Ovary (tissue), 3 donors: Measurements from ENCODE around the gene TGFBR2.

Source experiments
- CTCF ChIP-seq, 3 donors: fragments of 450-650 bp in 2 of 3; fragments of 200-600 bp in 1 of 3; IDR thresholded peaks; one replicate each; pipeline versions ENCODE4 v1.5.1 to v1.8.0; 2016 to 2022; ENCODE audit warnings: antibody characterized with exemption in 3 of 3, mild to moderate bottlenecking in 1 of 3
- EP300 ChIP-seq: sonication (generic); formaldehyde crosslinking; IDR thresholded peaks from one replicate; pipeline ENCODE4 v1.6.1; 2017; ENCODE audit warnings: antibody characterized with exemption
- POLR2A ChIP-seq: fragments of 450-650 bp; IDR thresholded peaks from one replicate; pipeline ENCODE4 v1.6.1; 2017; ENCODE audit warnings: antibody characterized with exemption, mild to moderate bottlenecking, moderate library complexity
- donor health status: DM: no; HTN: no; CAD: no.

- TF ChIP-seq POLR2A (no peak), CTCF (IDR thresholded peaks at IDR 0.05) (no peak), EP300 (no peak)
Measured at GRCh38 chr3:30680789-30681648, 74.6 kb downstream of the TGFBR2 start.
